GM06990 (cell line): ENCODE results near the gene SLC7A1.

Source experiments
- DNase-seq: peaks from one replicate; pipeline ENCODE4 v3.0.0-alpha.2; 2011; ENCODE audit not compliant: insufficient read length; ENCODE audit errors: extremely low read depth
- H3K27me3 ChIP-seq: replicated peaks from 2 replicates; pipeline ENCODE4 v1.6.0; 2011; ENCODE audit warnings: low read length; ENCODE audit not compliant: control insufficient read depth, insufficient read depth
- H3K36me3 ChIP-seq: 2 replicates; pipeline ENCODE4 v1.5.1; 2011; ENCODE audit warnings: low read length; ENCODE audit not compliant: control insufficient read depth, insufficient read depth
- H3K4me3 ChIP-seq: replicated peaks from 2 replicates; pipeline ENCODE4 v1.5.1; 2011; ENCODE audit warnings: low read depth, mild to moderate bottlenecking, control low read depth, low read length
- CTCF ChIP-seq: IDR thresholded peaks from 2 replicates; pipeline ENCODE4 v1.5.1; 2011; ENCODE audit warnings: low read length, control low read depth, mild to moderate bottlenecking, inconsistent platforms; ENCODE audit not compliant: insufficient read depth, poor library complexity, severe bottlenecking

Gene SLC7A1

GRCh38 chr13:29508130-29508875 is 87.2 kb downstream of the SLC7A1 start:
- no peaks in the 10 kb centered on the region for H3K27me3 ChIP-seq
- peak; percentile 47 for DNase-seq
- peaks cover 9% of the 10 kb centered on the region for H3K36me3 ChIP-seq
- H3K4me3 ChIP-seq = no peak overlapping the region
- peak; percentile 98 for TF ChIP-seq CTCF

DNA sequence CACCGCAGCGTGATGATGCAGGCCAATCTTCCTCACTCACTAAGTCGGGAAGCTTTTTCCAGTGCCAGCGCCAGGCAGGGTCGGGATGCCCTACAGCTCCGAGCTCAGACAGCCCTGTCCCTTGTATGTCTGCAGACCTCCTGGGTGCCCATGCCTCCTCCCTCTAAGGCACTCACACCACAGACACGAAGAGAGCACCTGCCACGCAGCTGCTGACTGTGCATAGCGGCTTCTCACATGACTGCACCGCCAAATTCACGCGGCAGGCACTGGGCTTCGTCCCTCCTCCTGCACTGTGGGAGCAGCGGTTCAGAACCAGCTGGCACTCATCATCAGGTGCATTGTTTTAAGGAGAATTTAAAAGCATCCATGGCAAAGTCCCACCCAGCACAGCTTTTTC is 88.1 kb downstream of the SLC7A1 start:
- Histone ChIP-seq H3K36me3 (peaks cover 6% of the 10 kb centered on the region), H3K4me3 (no peak overlapping the region), H3K27me3 (no peaks in the 10 kb centered on the region)
- no peak for DNase-seq
- no peak for TF ChIP-seq CTCF

DNA sequence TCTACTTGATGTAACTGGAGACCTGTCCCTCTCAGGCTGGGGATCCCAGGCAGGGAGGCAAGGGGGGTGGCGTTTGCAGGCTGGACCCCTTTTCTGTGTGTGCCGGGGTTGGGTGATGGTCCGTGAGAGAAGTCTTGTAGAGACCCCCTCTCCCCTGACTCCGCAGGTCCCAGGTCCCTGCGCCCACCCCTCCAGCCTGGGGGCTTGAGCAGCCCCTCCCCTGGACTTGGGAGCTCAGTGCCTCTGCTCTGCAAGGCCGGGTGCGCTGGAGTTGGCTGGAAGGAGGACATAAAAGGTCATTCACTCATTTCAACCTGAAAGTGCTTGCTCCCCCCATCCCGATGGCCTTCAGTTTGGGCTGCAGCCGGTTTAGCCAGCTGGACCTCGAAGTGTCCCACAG is 89.5 kb downstream of the SLC7A1 start:
- DNase-seq = no peak
- TF ChIP-seq CTCF = no peak
- Histone ChIP-seq H3K27me3 (no peaks in the 10 kb centered on the region), H3K4me3 (no peak overlapping the region), H3K36me3 (peaks cover 4% of the 10 kb centered on the region)

DNA sequence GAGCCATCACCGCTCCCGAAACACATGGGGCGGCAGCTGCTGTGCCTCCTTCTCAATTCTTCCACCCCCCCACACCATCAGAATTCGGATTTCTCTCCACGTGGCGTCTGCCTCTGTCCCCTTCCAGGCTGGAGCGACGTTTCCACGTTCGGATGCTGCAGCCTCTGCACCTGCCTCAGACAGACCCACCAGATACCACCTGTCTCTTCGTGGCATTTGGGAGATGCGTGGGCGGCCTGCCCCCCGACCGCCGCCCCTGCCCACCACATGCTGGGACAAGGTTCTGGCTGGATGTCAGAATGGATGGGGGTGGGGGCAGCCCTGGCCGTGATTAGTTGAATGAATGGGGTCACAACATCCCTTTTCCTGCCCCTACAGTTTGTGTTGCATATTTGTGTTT is 90.0 kb downstream of the SLC7A1 start:
- no peak for TF ChIP-seq CTCF
- Histone ChIP-seq H3K27me3 (no peaks in the 10 kb centered on the region), H3K36me3 (peaks cover under 1% of the 10 kb centered on the region; the same call in 1 of the 2 replicates), H3K4me3 (no peak overlapping the region)
- no peak for DNase-seq

- TF ChIP-seq CTCF = no peak
- Histone ChIP-seq H3K27me3 (no peaks in the 10 kb centered on the region), H3K36me3 (no peaks in the 10 kb centered on the region), H3K4me3 (no peak overlapping the region)
- no peak for DNase-seq
These were observed 90.8 kb downstream of the SLC7A1 start for GRCh38 chr13:29504691-29505090.
